ENCODE measurements around the gene STX19. TPM values are rescaled to one million over a fixed set of nuclear protein-coding genes. Genes with fewer than 3 reads are reported as not detected.

Gene STX19
- total RNA-seq, 6 experiments from 2014 or later = not detected

DNA sequence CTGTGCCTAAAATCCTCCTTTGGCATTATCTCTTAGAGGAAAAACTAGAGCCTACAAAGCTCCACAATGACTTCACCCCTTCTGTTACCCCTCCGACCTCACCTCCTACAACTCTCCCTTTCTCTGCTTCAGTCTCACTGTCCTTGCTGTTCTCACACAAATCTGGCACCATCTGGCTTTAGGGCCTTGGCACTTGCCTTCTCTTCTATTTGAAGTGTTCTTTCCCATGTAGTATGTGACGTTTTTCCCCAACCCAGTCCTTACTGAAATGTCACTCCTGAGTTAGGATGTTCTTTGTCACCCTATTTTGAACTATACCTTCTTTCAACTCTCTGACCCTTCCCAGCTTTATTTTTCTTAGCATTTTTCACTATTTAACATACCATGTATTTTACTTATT is 8.7 kb downstream of the STX19 start:
- TF ChIP-seq, protein P1, sequence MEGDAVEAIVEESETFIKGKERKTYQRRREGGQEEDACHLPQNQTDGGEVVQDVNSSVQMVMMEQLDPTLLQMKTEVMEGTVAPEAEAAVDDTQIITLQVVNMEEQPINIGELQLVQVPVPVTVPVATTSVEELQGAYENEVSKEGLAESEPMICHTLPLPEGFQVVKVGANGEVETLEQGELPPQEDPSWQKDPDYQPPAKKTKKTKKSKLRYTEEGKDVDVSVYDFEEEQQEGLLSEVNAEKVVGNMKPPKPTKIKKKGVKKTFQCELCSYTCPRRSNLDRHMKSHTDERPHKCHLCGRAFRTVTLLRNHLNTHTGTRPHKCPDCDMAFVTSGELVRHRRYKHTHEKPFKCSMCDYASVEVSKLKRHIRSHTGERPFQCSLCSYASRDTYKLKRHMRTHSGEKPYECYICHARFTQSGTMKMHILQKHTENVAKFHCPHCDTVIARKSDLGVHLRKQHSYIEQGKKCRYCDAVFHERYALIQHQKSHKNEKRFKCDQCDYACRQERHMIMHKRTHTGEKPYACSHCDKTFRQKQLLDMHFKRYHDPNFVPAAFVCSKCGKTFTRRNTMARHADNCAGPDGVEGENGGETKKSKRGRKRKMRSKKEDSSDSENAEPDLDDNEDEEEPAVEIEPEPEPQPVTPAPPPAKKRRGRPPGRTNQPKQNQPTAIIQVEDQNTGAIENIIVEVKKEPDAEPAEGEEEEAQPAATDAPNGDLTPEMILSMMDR (IDR thresholded peaks at IDR 0.05) = no peak
- Mint-ChIP-seq H3K4me1 (ENCODE audit: low read depth) (peaks cover 7% of the 10 kb centered on the region), H3K36me3 (ENCODE audit: low read depth) (peaks cover 4% of the 10 kb centered on the region; the same call in 1 of the 2 replicates), H3K9me3 (no peaks in the 10 kb centered on the region), H3K27me3 (ENCODE audit: insufficient read depth) (no peaks in the 10 kb centered on the region; the same call in 1 of the 2 replicates), H3K27ac (no peak overlapping the region), H3K4me3 (no peak overlapping the region)
- no peak for DNase-seq

- H3K36me3 Mint-ChIP-seq (ENCODE audit: low read depth) = peaks cover 5% of the 10 kb centered on the region; the same call in 1 of the 2 replicates
- H3K4me1 Mint-ChIP-seq (ENCODE audit: low read depth) = no peaks in the 10 kb centered on the region
- no peaks in the 10 kb centered on the region for H3K9me3 Mint-ChIP-seq
- DNase-seq = no peak
- H3K27ac Mint-ChIP-seq = no peak overlapping the region
- H3K27me3 Mint-ChIP-seq (ENCODE audit: insufficient read depth) = no peaks in the 10 kb centered on the region
- H3K4me3 Mint-ChIP-seq = no peak overlapping the region
- TF ChIP-seq, protein P1 (IDR thresholded peaks at IDR 0.05) = no peak
Measured at GRCh38 chr3:94015025-94015424, 13.4 kb downstream of the STX19 start.

GRCh38 chr3:94012185-94012584 is 16.2 kb downstream of the STX19 start:
- Mint-ChIP-seq H3K36me3 (ENCODE audit: low read depth) (peaks cover 5% of the 10 kb centered on the region; the same call in 1 of the 2 replicates), H3K27me3 (ENCODE audit: insufficient read depth) (no peaks in the 10 kb centered on the region), H3K4me1 (ENCODE audit: low read depth) (no peaks in the 10 kb centered on the region), H3K27ac (no peak overlapping the region), H3K9me3 (no peaks in the 10 kb centered on the region), H3K4me3 (no peak overlapping the region)
- TF ChIP-seq, protein P1 (IDR thresholded peaks at IDR 0.05) = no peak
- DNase-seq = no peak

GRCh38 chr3:94011233-94011711 is 17.1 kb downstream of the STX19 start:
- H3K4me1 Mint-ChIP-seq (ENCODE audit: low read depth) = no peaks in the 10 kb centered on the region
- no peak overlapping the region for H3K27ac Mint-ChIP-seq
- no peak for DNase-seq
- no peak overlapping the region for H3K4me3 Mint-ChIP-seq
- H3K9me3 Mint-ChIP-seq = no peaks in the 10 kb centered on the region
- TF ChIP-seq, protein P1 (IDR thresholded peaks at IDR 0.05) = no peak
- no peaks in the 10 kb centered on the region for H3K27me3 Mint-ChIP-seq (ENCODE audit: insufficient read depth)
- peaks cover 5% of the 10 kb centered on the region; the same call in 1 of the 2 replicates for H3K36me3 Mint-ChIP-seq (ENCODE audit: low read depth)

GRCh38 chr3:94009608-94010007 is 18.8 kb downstream of the STX19 start:
- no peaks in the 10 kb centered on the region for H3K9me3 Mint-ChIP-seq
- TF ChIP-seq, protein P1 (IDR thresholded peaks at IDR 0.05) = no peak
- no peaks in the 10 kb centered on the region for H3K27me3 Mint-ChIP-seq (ENCODE audit: insufficient read depth)
- H3K36me3 Mint-ChIP-seq (ENCODE audit: low read depth) = peaks cover under 1% of the 10 kb centered on the region; the same call in 1 of the 2 replicates
- H3K4me3 Mint-ChIP-seq = no peak overlapping the region
- no peak overlapping the region for H3K27ac Mint-ChIP-seq
- no peak for DNase-seq
- no peaks in the 10 kb centered on the region; the same call in 1 of the 2 replicates for H3K4me1 Mint-ChIP-seq (ENCODE audit: low read depth)

All from HFFc6 (cell line).